ENCODE measurements around the gene SLC2A13.
"Not testable (repeated sequence)": the region's sequence is repeated elsewhere in the genome, so short reads cannot be mapped to it uniquely, and the experiment has no call there.

SLC2A13 gene

DNA sequence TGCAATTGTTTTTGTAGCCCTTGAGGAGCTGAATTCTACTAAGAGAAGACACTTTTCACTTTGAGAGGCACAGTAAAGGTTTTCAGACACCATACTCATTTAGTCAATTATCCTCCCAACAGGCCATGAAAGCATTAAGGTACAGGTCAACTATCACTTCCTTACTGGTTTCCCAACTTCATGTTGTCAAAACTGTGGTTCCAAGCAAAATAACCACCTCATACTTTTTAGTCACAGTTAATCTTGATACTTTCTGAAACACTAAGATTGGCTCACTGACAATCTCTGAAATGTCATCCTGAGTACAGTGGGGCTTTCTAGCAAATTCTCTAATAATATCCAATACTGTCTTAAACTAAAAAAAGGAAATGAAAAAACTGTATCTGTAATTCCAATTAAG lies 71.7 kb downstream of the SLC2A13 start:
- no peak for DNase-seq

DNA sequence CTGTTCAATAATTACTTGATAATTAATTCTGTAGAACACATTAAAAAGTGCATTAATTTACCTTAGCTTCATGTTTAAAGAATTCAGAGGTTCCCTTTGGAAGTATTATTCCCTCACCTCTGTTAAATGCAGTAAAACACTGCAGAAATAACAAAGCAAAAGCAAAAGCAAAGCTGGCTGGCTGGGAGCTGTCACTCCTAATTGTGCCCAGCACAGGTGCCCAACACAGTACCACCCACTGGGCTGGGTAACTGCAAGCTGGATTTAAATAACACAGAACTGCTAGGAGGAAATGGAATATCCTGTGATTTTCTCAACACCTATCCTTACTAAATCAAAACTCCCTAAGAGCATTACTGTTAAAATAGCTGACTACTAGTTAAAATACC lies 72.6 kb downstream of the SLC2A13 start:
- no peak for DNase-seq

DNA sequence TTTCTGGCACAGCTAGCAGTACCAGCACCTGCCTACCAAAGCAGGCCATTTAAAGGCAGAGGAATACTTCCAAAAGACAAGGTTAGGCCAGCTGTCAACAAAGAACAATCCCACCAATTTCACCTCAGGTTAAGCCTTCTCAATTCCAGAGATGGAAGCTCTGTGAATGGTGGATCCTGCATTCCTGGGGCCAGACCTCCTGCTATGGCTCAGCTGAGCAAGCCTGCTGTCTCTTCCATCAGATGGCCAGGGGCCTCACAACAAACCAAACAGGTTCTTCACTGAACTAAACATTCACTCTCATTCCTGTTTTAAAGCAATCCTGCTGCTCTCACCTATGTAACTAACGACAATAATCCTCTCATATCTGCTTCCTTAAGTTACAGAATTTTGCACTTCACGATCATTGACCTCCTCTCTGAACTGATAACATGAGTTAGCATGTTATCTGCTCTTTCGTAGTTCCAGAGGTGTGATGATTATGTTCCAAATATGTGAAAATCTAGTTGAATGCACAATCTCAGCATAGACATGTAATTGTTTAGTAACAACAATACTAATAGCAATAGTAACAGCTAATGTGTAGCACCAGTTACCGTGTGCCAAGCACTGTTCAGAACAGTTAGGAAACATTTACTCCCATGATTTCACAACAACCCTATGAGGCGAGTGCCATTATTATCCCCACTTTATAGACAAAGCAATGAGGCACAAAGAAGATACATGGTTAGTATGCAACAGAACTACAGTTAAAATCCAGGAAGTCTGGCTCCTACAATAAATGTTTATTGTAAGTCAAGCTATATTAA lies 73.2 kb downstream of the SLC2A13 start:
- no peak for DNase-seq

DNA sequence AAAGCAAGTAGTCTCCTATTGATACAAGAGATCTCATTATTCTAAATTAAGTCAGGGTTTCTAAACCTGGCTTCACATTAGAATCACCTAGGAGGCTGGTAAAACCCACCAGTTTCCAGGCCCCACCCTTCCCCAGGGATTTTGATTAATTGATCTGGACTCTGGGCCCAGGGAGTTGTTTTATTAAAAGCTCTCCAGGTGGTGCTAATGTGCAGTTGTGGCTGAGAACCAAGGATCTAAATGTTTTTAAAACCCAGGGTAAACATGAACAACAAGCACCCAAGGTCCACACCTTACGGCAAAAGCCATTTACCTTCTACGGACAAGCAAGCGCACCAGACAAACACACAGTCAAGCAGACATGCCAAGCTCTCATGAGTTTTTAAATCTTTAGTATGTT lies 73.9 kb downstream of the SLC2A13 start:
- DNase-seq = no peak

DNA sequence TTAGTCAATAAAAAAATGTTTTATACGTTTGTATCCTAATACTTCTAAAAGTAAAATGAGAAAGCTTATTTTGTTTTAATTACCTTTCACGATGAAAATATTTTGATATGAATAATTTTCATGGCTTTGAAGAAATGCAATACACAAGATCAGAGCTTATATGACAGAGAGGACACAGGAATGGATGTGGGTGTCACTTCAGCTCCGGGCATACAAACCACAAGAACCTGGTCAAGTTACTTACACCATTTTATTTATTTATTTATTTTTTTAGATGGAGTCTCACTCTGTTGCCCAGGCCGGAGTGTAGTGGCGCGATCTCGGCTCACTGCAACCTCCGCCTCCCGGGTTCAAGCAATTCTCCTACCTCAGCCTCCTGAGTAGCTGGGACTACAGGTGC lies 74.9 kb downstream of the SLC2A13 start:
- not testable (repeated sequence) for DNase-seq

DNA sequence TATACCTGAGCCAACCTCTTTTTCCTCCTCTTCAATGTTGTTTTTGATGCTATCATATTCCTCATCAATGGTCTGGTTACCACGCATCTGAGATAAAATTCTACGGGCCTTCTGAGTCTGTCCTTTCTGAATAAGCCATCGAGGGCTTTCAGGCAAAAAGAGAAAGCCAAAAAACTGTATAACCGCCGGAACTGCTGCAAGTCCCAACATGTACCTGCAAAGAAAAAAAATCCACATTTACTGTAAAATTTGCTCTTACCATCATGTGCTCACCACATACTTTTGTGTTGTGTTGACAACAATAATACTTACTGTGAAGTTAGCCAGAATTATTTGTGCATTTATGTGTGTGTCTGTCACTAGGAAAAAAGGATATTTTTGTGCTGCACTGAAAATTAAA lies 77.6 kb downstream of the SLC2A13 start:
- no peak for DNase-seq

DNA sequence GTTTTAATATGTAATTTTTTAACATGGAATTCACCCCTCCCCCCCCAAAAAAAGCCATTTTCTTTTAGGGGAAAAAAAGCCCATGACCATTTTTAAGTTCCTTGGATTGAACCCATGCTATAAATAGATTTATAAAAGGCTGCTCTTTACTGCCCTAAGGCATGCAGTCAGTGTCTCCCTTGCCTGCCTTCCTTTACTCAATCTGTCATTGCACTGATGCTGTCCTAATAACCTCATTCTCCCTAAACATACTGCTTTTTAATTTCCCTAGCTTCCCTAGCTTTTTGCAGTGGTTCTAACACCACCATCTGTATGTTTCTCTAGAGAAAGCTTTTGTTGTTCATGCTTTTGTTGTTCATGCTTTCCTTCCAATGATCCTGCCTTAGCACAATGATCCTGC lies 83.0 kb downstream of the SLC2A13 start:
- no peak for DNase-seq

DNA sequence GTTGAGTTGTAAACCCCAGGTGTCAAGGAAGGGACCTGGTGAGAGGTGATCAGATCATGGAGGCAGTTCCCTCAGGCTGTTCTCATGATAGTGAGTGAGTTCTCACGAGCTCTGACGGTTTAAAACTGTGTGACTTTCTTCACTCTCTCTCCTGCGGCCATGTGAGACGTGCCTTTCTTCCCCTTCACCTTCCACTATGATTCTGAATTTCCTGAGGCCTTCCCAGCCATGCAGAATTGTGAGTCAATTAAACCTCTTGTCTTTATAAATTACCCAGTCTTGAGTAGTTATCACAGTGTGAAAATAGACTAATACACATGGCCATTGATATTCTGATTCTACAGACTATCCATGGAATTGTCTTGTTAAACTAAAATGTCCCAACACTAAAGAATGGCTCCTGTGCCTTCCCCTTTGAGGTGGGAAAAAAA lies 85.6 kb downstream of the SLC2A13 start:
- DNase-seq = no peak

DNA sequence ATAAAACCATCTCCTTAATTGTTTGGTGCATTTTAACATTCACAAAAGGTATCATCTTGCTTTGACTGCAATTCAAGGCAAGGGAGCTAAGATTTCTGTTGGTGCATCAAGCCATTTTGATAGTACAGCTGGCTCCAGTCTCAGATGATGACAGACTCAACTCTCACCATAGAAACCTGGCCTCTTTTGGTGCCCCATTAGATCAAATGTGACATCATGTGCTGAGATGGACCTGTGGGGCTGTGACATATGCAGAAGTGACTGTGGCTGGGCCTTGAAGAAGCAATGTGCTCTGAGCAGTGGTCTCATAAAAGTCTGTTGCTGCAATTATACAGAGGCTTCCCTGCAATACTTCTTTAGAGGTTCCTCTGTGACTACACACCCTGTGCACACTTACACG lies 88.4 kb downstream of the SLC2A13 start:
- no peak for DNase-seq

DNA sequence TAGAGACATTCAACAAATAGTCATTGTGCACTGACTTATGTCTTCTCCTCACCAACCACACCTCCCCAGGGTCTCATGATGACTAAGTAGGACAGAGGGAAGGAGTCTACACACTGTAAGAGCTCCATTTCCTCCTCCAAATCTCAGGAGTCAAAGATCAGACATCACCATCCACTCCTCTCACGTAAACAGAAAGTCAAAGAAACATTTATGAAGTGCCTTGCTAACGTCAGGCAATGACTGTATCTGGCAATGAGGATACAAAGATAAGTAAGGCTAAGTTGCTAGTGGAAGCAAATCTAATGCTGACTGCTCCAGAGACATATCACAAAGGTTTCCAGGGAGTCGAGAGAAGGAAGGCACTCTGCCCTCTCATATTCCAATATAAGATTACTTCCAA lies 88.9 kb downstream of the SLC2A13 start:
- no peak for DNase-seq

DNA sequence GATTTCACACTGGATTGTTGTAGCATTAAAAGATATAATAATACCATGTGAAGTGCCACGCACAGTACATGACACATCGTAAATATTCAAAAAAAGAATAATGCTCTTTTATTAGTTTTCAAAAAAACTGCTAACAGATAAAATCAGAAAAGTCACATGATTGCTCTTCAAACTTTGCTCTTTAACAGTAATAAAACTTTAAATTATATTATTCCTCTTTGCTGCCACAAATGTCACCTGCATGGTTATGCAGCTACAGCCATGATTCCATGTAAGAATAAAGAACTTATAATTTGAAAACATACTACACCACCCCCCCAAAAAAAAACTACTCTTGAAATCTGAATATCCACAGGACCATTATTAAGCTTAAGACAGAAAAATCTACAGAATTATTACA lies 90.0 kb downstream of the SLC2A13 start:
- DNase-seq = no peak

DNA sequence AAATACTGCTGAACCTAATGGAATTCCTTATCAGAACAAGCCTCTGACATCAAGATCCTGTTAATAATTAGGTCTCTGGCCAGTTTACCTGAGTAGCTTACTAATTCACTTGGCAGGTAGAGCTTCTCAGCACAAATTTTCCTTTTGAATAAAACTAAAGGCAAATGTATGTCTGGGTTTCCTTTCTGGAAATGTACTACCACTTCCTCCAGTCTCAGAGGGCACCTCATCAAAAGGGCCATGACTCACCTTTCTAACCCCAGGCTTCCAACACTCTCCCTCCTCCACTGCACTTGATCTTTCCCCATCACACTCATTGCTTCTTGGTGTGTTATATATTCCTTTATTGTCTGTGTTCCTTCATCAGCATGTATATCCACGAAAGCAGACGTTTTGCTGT lies 90.5 kb downstream of the SLC2A13 start:
- no peak for DNase-seq

DNA sequence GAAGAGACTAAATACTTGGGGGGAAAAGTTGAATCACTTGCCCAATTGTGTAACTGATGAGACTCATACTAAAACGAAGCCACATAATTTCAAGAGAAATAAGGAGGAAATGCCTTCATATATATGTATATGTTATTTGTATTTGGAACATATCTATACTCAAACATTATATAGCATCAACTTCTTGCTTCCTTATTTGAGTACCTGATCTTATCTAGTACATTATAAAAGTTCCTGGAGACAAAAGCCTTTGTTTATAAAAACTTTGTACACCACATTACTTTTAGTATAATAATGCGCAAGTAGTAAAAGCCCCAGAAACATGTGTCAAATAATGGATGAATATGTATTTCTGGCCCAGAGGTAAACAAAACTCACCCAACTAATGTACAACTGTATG lies 92.0 kb downstream of the SLC2A13 start:
- DNase-seq = no peak

DNA sequence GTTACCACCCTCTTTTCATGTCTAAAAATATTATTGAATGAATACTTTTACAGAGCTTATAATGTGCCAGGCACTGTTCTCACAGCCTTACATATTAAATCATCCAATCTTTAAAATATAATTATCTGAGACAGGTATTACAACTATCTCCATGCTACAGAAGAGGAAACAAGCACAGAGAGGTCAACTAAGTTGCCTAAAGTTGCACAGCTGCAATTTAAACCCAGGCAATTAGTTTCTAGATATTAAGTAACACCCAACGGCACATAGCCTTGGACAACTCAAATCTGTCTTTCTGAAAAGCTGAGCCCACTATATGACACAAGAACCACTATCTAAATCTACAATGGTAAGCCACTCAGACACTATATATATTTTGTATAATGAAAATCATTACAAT lies 92.6 kb downstream of the SLC2A13 start:
- DNase-seq = no peak

DNA sequence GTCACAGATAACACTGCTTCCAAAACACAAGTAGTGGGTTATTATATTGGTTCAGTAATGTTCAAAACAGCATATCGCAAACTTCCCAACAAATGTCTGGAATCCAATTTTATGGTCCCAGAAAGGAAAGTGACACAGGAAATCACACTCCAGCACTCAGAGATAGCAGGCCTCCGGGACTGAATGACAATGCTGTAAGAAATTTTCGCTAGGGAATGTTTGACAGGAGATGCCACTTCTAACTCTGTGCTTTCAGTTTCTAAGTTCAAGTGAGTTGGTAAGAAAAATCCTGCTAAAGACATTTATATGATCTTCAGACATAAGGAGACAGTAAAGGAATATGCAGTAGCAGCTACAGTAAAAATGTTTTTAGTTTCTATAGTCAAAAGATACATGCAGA lies 93.2 kb downstream of the SLC2A13 start:
- no peak for DNase-seq

DNA sequence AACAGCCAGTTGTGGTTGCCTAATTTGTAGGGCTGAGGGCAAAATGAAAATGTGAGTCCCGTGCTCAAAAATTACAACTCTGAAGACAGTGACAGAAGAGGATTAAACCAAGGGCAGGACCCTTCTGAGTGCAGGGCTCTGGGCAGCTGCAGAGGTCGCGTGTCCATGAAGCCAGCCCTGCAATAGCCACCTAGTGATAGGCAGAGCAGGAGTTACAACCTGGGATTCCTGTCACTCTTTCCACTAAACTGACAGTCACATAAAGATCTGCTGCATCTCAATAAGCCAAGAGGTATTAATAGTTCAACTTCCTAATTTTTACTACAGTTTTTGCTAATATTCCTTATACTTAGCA lies 94.1 kb downstream of the SLC2A13 start:
- DNase-seq = no peak

DNA sequence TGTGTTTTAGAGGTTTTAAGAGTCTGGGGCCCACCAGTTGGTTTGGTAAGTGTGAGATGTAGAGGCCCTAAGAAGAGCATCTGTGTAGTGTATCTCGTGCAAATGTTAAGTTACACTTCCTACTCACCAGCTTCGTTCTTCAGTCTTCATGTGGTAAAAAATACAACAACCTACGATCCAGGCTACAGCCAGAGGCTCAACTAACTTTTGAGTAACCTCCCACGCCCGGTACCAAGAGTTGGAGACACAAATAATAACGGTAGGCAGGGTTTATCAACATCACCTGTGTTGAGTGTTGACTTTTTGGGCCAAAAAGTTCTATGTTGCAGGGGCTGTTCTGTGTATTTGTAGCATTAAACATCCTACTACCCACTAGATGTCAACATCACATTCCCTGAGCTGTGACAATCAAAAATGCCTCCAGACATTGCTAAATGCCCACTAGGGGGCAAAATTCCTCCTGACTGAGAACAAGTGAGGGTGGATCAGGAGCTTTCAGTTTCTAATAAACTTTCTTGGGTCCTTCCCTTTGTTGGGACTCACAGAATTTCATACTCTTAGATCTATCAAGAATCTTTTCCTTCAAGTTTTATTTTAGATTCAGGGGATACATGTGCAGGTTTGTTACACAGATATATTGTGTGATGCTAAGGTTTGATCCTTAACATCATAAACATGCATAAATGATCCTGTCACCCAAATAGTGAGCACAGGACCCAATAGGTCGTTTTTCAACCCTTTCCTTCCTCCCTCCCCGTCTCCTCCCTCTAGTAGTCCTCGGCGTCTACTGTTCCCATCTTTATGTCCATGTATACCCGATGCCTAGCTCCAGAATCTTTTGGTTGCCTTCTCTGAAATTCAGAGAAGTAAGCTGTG lies 94.7 kb downstream of the SLC2A13 start:
- peak; percentile 59 to 79 for DNase-seq

DNA sequence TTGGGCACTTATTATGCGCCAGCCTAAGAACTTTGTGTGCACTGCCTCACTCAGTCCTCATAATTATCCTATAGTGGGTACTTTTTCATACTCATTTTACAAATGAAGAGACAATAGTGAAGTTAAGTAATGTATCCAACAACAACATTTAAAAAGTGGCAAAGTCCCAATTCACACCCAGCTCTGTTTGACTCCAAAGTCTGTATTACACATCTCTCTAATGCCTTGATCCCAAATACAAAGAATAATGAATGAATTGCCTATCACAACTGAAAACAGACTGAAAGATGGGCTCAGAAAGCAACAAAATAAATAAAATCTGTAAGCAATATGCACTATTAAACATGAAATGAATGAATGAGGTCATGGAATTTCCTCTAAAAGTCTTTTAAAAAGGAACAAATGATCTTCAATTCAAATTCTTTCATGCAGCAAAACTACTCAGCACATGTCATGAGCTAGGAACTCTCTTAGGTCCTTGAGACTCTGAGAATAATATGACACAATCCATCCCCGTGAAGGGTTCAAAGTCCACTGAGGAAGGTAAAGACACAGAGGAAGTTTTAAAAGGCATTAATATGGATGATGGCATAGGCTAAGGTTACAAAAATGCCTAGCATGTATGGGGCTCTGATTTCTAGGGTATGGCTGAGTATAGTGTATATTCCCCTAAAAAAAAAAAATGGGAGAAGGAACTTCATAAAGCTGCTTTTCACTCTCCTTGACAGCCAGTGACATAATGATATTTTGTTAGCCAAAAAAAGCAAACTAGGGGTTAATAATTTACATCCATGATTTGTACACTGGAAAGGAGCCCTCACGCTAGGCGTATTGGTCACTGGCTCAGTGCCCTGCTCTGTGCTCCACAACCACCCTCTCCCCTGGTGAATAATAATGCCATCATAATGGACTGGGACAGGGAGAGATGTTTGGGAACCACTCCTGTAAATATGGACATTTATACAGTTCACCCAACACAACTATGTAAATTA lies 103.4 kb downstream of the SLC2A13 start:
- DNase-seq = no peak

DNA sequence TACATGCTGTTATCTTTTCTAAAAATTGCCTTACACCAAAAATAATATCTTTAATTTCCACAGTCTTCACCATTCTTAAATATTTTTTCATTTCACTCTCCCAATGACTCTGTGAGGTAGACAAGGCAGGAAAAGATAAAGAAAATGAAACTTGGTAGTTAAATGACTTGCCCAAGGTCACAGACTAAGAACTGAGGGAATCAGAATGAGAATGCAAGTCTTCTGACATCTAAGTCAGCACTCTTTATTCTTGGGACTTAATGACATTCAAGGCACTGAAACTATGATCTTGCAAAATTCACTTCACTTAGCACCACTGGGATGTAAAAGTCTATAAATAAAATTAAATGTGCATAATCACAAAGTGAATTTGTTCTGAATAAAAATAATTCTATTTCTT lies 104.5 kb downstream of the SLC2A13 start:
- DNase-seq = no peak

DNA sequence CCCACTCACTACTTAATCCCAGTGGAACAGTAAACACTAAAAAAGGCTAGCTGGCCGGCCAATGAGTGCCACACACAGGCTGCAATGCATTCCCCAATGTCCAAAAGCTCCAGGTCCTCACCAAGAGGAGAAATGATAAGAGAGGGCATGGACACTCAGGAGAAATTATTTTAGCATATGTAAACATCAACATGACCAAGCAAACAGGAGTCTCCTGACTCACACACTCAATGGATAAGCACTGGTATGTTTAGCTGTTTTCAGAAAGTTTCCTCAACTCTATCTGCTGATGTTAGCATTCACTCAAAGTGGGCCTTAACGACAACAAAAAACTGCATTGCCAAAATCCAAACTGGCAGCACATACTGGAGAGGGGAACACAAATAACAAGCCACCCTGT lies 105.0 kb downstream of the SLC2A13 start:
- no peak for DNase-seq

DNA sequence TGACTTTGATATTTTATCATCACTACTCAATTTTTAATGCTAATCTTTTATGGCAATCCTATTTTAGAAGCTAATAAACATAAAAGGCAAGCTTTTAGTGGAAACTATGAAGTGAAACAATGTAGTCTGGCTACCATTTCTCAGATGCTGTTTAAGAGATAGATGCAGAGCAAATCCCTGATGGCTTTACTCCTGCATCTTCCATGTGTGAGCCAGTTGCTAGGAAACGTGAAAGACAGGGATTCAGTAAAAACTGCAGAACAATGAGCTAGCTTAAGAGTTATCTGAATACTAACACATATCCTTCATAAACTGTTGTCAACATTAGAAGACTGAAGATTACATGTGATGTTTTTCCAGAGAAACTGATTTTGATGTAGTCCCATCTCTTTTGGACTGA lies 112.6 kb downstream of the SLC2A13 start:
- no peak for DNase-seq

DNA sequence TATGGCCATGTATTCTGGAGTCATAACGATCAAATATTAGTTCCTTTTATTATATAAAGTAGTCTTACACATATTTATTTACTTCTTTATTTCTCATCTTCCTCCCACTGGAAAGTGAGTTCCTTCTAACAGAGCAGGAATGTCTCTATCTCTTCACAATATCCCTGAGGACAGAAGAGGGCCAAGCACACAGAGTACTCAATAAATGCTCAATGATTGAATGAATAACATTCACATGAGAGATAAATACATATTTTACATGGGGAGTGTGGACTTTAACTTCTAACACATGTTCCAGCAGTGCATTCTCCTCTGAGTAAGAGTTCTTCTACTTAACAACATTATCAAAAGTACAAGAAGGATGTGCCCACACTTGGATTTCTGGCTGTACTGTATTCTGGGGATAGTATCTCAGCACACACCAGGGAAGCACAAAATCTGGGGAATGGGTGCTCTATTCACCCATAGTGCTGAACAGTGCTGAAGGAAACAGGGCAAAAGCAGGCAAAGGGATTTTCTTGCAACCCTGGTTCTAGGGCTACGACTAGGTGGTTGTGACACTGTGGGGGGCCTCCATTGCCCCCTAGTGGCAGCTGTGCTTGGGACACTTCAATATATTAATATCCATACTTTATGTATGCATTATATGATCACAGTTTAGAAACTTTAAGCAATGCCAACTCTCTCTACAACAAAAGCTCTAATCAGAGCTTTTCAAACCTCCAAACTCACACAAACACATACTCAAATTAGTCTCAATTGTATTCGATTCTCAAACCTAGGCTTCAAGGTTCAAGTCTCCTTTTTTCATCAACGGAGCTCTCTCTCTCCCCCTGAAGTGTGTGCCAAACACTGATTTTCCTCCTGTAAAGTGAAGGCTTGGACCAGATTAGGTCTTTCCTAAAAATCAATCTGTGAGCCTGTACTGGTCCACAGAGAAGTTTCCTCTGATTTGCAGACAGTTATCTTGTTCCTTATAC lies 115.5 kb downstream of the SLC2A13 start:
- peak; percentile 44 to 48 for DNase-seq

Data from CD4-positive, alpha-beta T cell treated with Interleukin-4 for 1 hour (primary cell).